GM21390 (cell line): Measurements from ENCODE around the gene MZT1.
"Not testable (repeated sequence)": the region's sequence is repeated elsewhere in the genome, so short reads cannot be mapped to it uniquely, and the experiment has no call there.

ENCODE experiments used
- ATAC-seq: cut with Tn5 transposase; IDR thresholded peaks from one replicate; pipeline ENCODE4 v1.9.1; 2021; ENCODE audit not compliant: unreplicated experiment

MZT1 gene

GRCh38 chr13:72727417-72728289 is at the start of gene MZT1, which contains the start of gene BORA:
Gene MZT1 (minus strand): TSS chr13:72727629. CDS start chr13:72727602, 27 bp downstream.
Gene BORA (plus strand): TSS chr13:72727923. CDS start chr13:72728941, 1,018 bp downstream.
- ATAC-seq = peak; percentile 95

GRCh38 chr13:72774019-72774418 is 46.6 kb upstream of the MZT1 start:
- no peak for ATAC-seq

- ATAC-seq = no peak
Measured at GRCh38 chr13:72763411-72763810, 36.0 kb upstream of the MZT1 start.

- no peak for ATAC-seq
Measured at GRCh38 chr13:72760189-72760588, 32.8 kb upstream of the MZT1 start.

GRCh38 chr13:72757792-72758535 is 30.5 kb upstream of the MZT1 start:
- ATAC-seq = no peak

- ATAC-seq = no peak
Measured at GRCh38 chr13:72754111-72754510, 26.7 kb upstream of the MZT1 start.

GRCh38 chr13:72751220-72751619 is 23.8 kb upstream of the MZT1 start:
- ATAC-seq = no peak

GRCh38 chr13:72745260-72745659 is 17.8 kb upstream of the MZT1 start:
- ATAC-seq = peak; percentile 52

GRCh38 chr13:72740015-72740414 is 12.6 kb upstream of the MZT1 start:
- ATAC-seq = no peak

- no peak for ATAC-seq
Measured at GRCh38 chr13:72737033-72737432, 9.6 kb upstream of the MZT1 start.

GRCh38 chr13:72728290-72728605 is 819 bp upstream of the MZT1 start:
- ATAC-seq = no peak

- peak; percentile 21 for ATAC-seq
Measured at GRCh38 chr13:72726726-72727416, 558 bp downstream of the MZT1 start.

- not testable (repeated sequence) for ATAC-seq
Measured at GRCh38 chr13:72726185-72726584, 1.2 kb downstream of the MZT1 start.

GRCh38 chr13:72716776-72717175 is 10.7 kb downstream of the MZT1 start:
- ATAC-seq = no peak

GRCh38 chr13:72700509-72700908 is 26.9 kb downstream of the MZT1 start:
- ATAC-seq = no peak

- ATAC-seq = no peak
Measured at GRCh38 chr13:72698164-72698563, 29.3 kb downstream of the MZT1 start.

GRCh38 chr13:72696579-72696978 is 30.9 kb downstream of the MZT1 start:
- no peak for ATAC-seq

- no peak for ATAC-seq
Measured at GRCh38 chr13:72694314-72694713, 33.1 kb downstream of the MZT1 start.

GRCh38 chr13:72693832-72694231 is 33.6 kb downstream of the MZT1 start:
- no peak for ATAC-seq

GRCh38 chr13:72692884-72693514 is 34.4 kb downstream of the MZT1 start:
- no peak for ATAC-seq

- no peak for ATAC-seq
Measured at GRCh38 chr13:72689181-72689696, 38.2 kb downstream of the MZT1 start.
